Epidermal melanocyte (primary cell): ENCODE results near the gene GNPDA1.

Experiments used
- DNase-seq: peaks from one replicate; pipeline ENCODE4 v3.0.0; 2011; ENCODE audit warnings: low spot score; ENCODE audit not compliant: insufficient read length

The GNPDA1 gene

GRCh38 chr5:142024771-142025304 lies 12.0 kb upstream of the GNPDA1 start:
- peak; percentile 97 for DNase-seq

GRCh38 chr5:142023836-142024235 lies 11.0 kb upstream of the GNPDA1 start:
- no peak for DNase-seq

- DNase-seq, result no peak
Measured at GRCh38 chr5:142020122-142020659, 7.4 kb upstream of the GNPDA1 start.

GRCh38 chr5:142017832-142018427 lies 5.1 kb upstream of the GNPDA1 start:
- no peak for DNase-seq

GRCh38 chr5:142016556-142016955 lies 3.7 kb upstream of the GNPDA1 start:
- DNase-seq, result no peak

- DNase-seq, result no peak
Measured at GRCh38 chr5:142015781-142016533, 3.1 kb upstream of the GNPDA1 start.

GRCh38 chr5:142014911-142015584 lies 2.2 kb upstream of the GNPDA1 start:
- no peak for DNase-seq

- no peak for DNase-seq
Measured at GRCh38 chr5:142013734-142014521, 1.1 kb upstream of the GNPDA1 start.

GRCh38 chr5:142012186-142012785 lies 541 bp downstream of the GNPDA1 start:
- DNase-seq, result no peak

GRCh38 chr5:142011572-142012185 lies 1.1 kb downstream of the GNPDA1 start:
- DNase-seq, result no peak

GRCh38 chr5:142009886-142010285 lies 2.9 kb downstream of the GNPDA1 start:
- no peak for DNase-seq

- no peak for DNase-seq
Measured at GRCh38 chr5:142008813-142009212, 4.0 kb downstream of the GNPDA1 start.

- DNase-seq, result no peak
Measured at GRCh38 chr5:142007237-142007544, 5.6 kb downstream of the GNPDA1 start.

GRCh38 chr5:142006363-142007236 lies 6.2 kb downstream of the GNPDA1 start:
- DNase-seq, result no peak

GRCh38 chr5:142003266-142003800 lies 9.5 kb downstream of the GNPDA1 start:
- DNase-seq, result no peak

- no peak for DNase-seq
Measured at GRCh38 chr5:142000704-142001484, 11.9 kb downstream of the GNPDA1 start.

- no peak for DNase-seq
Measured at GRCh38 chr5:142000173-142000572, 12.7 kb downstream of the GNPDA1 start.

- no peak for DNase-seq
Measured at GRCh38 chr5:141997358-141997960, 15.4 kb downstream of the GNPDA1 start.
